Suppressor macrophage (primary cell): ENCODE measurements around the gene SLC7A6OS.

Experiments used
- DNase-seq, 4 experiments: peaks; one replicate each; pipeline ENCODE4 v3.0.0-alpha.2; 2020 to 2022

SLC7A6OS gene

GRCh38 chr16:68250951-68251350 is 59.8 kb downstream of the SLC7A6OS start:
- no peak for DNase-seq

- DNase-seq: peak in 3 of 4 experiments; percentile 48 to 53 (median 48)
Observed at GRCh38 chr16:68249371-68249770, 61.4 kb downstream of the SLC7A6OS start.
